SKM-1 treated with dmso at 0.1 percent for 144 hours (cell line): ENCODE measurements around the gene STAM2.
"Not testable (repeated sequence)": the region's sequence is repeated elsewhere in the genome, so short reads cannot be mapped to it uniquely, and the experiment has no call there.

ENCODE experiments used
- DNase-seq: peaks from one replicate; lab custom pipeline; 2025; ENCODE audit not compliant: unreplicated experiment; lab: John Stamatoyannopoulos, UW

The STAM2 gene

DNA sequence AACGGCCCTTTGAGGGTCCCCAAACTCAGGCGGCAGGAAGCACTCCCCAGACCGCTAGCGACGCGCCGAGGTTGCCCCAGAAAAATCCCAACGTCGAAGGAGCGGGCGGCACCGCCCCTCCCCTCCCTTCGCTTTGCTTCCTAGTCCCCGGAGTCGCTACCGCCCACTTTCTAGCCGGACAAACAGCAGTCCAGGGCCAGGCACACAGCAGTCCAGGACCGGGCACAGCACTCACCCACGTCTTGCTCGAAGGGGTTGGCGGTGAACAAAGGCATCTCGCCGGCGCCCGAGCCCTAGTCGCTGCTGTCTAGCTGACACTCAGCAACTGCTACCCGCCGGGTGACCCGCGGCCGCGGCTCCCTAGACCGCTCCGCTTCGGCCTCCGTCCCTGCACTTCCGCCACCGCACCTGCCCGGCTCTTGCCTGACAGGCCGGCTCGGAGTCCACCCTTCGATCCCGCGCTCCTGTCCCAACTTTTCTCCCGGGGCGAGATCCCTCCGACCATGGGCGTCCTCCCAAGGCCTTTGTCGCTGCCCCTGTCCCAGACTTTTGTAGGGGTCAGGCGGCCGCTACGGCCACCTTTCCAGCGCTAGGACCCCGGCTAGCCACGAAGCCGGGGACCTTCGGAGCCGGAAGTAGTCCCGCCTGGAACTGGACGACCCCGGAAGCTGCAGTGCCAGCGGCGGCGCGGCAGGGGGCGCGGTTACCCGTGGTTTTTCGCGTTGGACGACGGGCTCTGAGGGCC lies at the start of gene STAM2:
STAM2 (minus strand) TSS at position 396 of the 745 bp plus-strand sequence; CDS start at position 275, 121 bp downstream.
- peak; percentile 89 for DNase-seq

DNA sequence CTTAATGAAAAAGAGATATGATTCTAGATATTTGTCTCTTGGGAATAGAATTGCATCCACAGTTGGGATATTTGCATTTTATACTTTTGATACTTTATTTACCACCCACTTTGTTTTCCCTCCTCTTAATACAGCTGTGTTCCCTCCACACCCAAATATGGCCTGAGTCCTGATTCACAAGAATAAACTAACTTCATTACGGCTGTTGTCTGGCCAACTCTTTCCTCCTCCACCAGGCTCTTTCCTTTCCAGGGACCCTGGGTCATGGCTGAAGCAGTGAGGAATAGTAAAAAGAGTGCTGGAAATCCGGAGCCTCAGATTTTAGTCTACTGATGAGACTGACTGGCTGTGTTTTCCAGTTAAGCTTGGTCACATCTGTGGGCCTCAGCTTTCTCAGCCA lies 48.4 kb upstream of the STAM2 start:
- DNase-seq = no peak

- DNase-seq = no peak
Observed at GRCh38 chr2:152222975-152223637, 47.5 kb upstream of the STAM2 start.

DNA sequence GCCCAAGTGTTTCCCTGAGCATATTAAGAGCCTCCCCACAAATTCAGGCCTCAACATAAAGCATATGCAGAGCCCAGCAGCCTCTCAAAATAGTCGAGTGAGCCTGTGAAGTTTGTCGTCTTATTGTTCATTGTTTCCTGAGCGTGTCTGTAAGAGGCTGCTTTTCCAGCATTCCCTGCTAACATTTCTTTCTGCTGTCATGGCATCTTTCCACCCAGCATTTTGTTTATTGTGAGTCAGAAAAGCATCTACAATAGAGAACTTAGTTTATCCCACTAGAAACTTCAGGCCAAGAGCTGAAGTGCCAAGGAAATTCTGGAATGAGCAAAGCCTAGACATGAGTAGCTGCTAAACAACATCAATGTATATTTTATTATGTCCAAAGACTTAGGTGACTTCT lies 46.3 kb upstream of the STAM2 start:
- no peak for DNase-seq

DNA sequence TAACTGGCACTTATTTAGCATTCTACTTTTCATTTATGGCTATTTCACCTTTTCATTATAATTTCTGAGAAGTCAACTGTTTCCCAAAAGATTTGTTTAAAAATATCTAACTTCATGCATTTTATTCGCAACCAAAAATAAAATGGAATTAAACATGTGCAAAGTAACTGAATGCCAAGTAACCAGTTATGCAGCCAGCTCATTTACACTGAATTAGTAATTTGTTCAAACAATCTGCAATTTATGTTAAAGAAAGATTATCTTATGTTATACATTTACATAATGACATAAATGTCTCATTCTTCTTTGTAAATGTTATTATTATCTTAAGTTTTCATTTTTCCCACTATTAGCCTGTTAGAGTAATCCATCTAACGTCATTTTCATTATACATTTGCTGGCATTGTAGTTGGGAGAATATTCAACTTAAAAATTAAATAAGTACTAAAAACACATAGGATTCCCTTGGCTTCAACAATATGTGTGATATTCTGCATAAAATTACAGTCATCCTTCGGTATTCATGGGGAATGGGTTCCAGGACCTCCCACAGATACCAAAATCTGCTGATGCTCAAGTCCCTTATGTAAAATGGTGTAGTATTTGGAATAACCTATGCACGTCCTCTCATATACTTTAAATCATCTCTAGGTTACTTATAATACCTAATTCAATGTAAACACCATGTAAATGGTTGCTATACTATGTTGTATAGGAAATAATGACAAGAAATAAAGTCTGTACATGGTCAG lies 43.7 kb upstream of the STAM2 start:
- DNase-seq = no peak

DNA sequence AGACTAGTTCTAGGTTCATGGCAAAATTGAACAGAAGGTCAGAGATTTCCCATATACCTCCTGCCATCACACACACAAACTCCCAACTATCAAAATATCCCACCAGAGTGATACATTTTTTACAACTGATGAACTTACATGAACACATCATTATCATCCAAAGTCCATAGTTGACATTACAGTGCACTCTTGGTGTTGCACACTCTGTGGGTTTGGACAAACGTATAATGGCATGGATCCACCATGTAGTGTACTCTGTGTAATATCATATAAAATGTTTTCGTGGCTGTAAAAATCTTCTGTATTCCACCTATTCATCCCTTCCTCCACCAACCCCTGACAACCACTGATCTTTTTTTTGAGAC lies 25.9 kb upstream of the STAM2 start:
- DNase-seq = no peak

GRCh38 chr2:152200565-152201465 lies 25.3 kb upstream of the STAM2 start:
- DNase-seq = no peak

- DNase-seq = no peak
Observed at GRCh38 chr2:152200101-152200500, 24.5 kb upstream of the STAM2 start.

GRCh38 chr2:152198499-152198898 lies 22.9 kb upstream of the STAM2 start:
- no peak for DNase-seq

GRCh38 chr2:152197508-152198284 lies 22.1 kb upstream of the STAM2 start:
- DNase-seq = not testable (repeated sequence)

DNA sequence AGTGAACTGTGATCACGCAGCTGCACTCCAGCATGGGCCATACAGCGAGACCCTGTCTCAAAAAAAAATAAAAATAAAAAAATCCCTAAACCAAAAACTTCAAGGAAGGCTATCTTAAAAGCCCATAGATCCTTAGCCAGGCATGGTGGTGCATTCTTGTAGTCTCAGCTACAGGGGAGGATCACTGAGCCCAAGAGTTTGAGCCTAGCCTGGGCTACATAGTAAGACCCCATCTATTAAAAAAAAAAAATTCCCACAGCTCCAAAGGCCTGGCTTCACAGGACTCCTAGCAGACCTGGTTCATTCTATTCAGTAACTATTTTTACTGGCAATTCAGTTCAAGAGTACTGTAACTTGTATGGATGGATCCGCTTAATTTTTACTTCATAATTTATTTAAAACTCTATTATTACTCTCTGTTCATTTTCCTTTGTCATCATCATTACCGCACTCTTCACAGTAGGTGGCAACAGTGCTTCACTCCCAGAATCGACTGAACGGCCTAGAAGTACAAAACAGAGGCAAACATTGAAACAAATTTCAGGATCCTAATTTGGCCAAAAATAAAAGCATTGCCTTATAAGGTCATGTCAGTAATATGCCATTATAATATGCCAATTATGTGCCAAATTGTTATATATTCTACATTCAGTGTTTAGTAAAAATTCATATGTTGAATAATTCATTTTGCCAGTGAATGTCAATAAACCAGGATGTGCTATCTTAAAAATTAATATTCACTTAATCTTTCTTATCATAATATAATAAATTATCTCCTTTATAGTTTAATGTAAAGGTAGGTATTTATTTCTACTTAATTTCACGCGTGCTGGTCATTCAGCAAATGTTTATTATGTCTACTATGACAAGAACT lies 14.3 kb upstream of the STAM2 start:
- DNase-seq = peak; percentile 66

DNA sequence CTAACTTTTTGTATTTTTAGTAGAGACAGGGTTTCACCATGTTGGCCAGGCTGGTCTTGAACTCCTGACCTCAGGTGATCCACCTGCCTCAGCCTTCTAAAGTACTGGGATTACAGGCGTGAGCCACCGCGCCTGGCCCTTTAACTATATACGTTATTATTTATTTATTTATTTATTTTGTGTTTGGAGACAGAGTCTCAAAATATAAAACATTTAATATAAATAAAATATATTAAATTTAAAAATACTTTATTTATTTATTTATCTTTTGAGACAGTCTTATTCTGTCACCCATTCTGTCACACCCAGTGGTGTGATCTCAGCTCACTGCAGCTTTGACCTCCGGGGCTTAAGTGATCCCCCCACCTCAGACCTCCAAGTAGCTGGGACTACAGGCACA lies 11.2 kb upstream of the STAM2 start:
- not testable (repeated sequence) for DNase-seq

DNA sequence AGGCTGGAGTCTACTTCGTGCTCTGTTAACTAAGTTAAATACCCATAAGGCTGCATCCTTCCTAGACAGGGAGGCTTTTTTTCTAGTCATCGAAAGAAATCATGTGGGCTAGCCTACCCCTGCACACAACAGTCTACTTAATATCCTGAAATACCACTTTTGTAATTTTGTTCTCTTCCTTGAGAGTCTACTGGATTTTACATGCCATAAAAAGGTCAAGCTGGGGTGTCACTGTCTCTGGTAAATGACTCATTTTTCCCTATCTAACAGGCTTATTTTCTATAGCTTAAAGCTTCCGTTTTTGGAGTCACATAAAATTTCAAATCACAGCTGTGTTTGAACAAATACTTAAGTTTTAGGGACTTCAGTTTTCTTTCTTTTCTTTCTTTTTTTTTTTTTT lies 10.7 kb upstream of the STAM2 start:
- DNase-seq = no peak

- no peak for DNase-seq
Observed at GRCh38 chr2:152183401-152184073, 8.0 kb upstream of the STAM2 start.

- DNase-seq = not testable (repeated sequence)
Observed at GRCh38 chr2:152177667-152178066, 2.1 kb upstream of the STAM2 start.

DNA sequence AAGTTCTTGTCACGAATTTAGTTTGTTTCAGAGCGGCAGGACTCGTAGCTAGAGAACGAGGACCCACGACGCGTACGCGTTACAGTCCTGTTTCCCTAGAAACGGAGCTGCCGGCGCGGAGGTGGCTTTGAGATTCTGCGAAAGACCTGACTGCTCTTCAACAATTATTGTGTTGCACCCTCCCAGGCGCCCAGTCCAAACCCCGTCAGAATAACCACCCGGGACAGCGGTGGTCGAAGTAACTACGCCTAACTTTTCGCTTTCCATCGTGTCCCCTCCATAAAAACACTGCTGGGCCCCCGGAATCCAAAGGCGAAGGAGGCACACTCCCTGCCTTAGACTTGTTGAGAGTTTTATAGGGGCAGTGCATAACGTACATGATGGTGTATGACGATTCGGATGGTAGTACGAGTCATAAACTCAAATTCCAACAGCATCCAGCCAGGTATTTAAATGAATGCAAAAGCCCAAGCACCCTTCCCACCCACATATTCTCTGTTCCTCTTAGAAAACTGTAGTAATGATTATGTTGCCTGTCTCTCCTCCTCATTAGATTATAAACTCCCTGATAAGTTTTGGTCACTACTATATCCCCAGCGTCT lies 651 bp upstream of the STAM2 start:
- peak; percentile 20 for DNase-seq

GRCh38 chr2:152175012-152175367 lies 573 bp downstream of the STAM2 start:
- DNase-seq = peak; percentile 54

DNA sequence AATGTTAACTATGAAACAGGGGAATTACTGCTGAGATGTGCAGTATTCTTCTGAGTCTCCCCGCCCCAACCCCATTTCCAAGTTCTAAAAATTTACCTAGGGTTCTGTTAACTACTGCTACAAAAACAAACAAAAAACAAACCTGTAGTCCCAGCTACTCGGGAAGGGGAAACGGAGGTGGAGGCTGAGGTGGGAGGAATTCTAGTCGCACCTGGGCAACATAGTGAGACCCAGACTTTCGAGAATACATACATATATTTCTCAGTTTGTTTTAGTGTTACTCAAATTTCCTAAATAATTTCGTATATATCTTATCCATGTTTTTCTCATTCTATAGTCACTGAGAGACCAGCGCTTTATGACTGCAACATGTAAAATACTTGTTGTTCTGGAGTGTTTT lies 989 bp downstream of the STAM2 start:
- no peak for DNase-seq
